Amniotic stem cell (primary cell): ENCODE results near the gene TSPOAP1.

Experiments used
- DNase-seq: peaks from one replicate; lab custom pipeline; 2025; lab: John Stamatoyannopoulos, UW

Gene TSPOAP1

GRCh38 chr17:58338841-58339754, 10.5 kb upstream of the TSPOAP1 start:
- DNase-seq: no peak

GRCh38 chr17:58338454-58338840, 9.9 kb upstream of the TSPOAP1 start:
- DNase-seq: no peak

GRCh38 chr17:58337600-58338453, 9.2 kb upstream of the TSPOAP1 start:
- DNase-seq: no peak

GRCh38 chr17:58337210-58337599, 8.6 kb upstream of the TSPOAP1 start:
- no peak for DNase-seq

GRCh38 chr17:58336456-58337209, 8.0 kb upstream of the TSPOAP1 start:
- no peak for DNase-seq

GRCh38 chr17:58335779-58336455, 7.3 kb upstream of the TSPOAP1 start:
- DNase-seq: no peak

- DNase-seq: no peak
Observed at GRCh38 chr17:58335061-58335731, 6.6 kb upstream of the TSPOAP1 start.

- DNase-seq: no peak
Observed at GRCh38 chr17:58334661-58335060, 6.1 kb upstream of the TSPOAP1 start.

GRCh38 chr17:58334256-58334655, 5.7 kb upstream of the TSPOAP1 start:
- no peak for DNase-seq

- no peak for DNase-seq
Observed at GRCh38 chr17:58333736-58334207, 5.2 kb upstream of the TSPOAP1 start.

GRCh38 chr17:58332778-58333735, 4.5 kb upstream of the TSPOAP1 start:
- DNase-seq: no peak

GRCh38 chr17:58331815-58332777, 3.5 kb upstream of the TSPOAP1 start:
- no peak for DNase-seq

- no peak for DNase-seq
Observed at GRCh38 chr17:58330997-58331814, 2.6 kb upstream of the TSPOAP1 start.

- DNase-seq: no peak
Observed at GRCh38 chr17:58330538-58330996, 2.0 kb upstream of the TSPOAP1 start.

- no peak for DNase-seq
Observed at GRCh38 chr17:58329810-58330537, 1.4 kb upstream of the TSPOAP1 start.

GRCh38 chr17:58329035-58329809, 627 bp upstream of the TSPOAP1 start:
- DNase-seq: no peak
